Measurements from ENCODE around the gene LDB2.

DNA sequence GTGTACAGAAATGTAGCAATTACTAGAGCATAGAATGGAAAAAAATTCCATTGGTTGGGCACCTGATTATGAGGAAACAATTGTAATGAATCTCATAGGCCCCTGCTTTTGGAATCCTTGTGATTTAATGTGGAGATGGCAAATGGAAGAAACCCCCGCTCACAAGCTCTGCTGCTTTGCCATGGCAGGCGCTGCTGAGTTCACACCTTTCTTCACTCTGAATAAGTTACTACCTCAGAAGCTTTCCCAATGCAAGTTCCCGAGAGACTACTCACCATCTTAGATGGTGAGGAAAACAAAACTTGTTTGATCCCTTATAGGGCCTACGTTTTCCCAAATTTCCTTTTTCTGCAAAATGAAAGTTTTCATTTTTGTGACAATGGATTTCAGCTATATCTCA, 405.6 kb downstream of the LDB2 start:
- TF ChIP-seq, protein P1, sequence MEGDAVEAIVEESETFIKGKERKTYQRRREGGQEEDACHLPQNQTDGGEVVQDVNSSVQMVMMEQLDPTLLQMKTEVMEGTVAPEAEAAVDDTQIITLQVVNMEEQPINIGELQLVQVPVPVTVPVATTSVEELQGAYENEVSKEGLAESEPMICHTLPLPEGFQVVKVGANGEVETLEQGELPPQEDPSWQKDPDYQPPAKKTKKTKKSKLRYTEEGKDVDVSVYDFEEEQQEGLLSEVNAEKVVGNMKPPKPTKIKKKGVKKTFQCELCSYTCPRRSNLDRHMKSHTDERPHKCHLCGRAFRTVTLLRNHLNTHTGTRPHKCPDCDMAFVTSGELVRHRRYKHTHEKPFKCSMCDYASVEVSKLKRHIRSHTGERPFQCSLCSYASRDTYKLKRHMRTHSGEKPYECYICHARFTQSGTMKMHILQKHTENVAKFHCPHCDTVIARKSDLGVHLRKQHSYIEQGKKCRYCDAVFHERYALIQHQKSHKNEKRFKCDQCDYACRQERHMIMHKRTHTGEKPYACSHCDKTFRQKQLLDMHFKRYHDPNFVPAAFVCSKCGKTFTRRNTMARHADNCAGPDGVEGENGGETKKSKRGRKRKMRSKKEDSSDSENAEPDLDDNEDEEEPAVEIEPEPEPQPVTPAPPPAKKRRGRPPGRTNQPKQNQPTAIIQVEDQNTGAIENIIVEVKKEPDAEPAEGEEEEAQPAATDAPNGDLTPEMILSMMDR (IDR thresholded peaks at IDR 0.05): no peak
- no peak for TF ChIP-seq EZH2 (IDR thresholded peaks at IDR 0.05; ENCODE audit: borderline replicate concordance, insufficient read depth, low read depth, low read length, poor library complexity, severe bottlenecking)
